Measurements from ENCODE around the gene LAP3.
"Not testable (repeated sequence)": the region's sequence is repeated elsewhere in the genome, so short reads cannot be mapped to it uniquely, and the experiment has no call there.

The LAP3 gene

GRCh38 chr4:17576932-17577664 lies at the start of gene LAP3:
LAP3 (plus strand) TSS chr4:17577198; CDS start chr4:17577466, 268 bp downstream.
- DNase-seq, result peak; percentile 65

GRCh38 chr4:17528551-17529165 lies 48.3 kb upstream of the LAP3 start:
- DNase-seq, result no peak

DNA sequence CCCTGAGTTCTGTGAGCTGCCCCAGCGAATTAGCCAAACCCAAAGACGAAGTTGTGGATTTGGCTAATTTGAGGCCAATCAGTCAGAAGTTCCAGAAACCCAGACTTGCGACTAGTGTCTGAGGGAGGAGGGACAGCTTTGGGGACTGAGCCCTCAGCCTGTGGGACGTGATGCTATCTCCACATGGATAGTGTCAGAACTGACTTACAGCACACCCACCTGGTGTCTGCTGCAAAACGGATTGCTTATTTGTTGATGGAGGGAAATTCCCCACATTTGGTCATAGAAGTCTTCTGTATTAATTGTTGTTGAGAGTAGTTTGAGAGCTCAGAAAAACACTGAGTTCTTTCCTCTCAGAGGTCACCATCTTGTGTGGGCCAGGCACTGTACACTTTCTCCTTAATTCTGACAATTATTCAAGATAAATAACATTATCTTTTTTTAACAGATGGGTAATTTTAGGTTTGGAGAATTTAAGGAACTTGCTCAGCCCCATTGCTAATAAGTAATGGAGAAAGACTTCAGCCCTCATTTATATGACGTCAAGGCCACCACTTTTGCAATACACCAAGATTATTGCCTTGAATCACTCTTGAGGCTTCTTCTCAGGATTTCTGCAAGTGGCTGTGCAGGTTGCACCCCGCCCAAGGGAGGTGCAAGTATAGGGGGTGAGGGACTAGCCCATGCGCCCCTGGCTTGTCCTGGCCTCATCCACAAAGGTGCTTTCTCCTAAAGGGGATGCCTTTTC lies 45.3 kb upstream of the LAP3 start:
- no peak for DNase-seq

DNA sequence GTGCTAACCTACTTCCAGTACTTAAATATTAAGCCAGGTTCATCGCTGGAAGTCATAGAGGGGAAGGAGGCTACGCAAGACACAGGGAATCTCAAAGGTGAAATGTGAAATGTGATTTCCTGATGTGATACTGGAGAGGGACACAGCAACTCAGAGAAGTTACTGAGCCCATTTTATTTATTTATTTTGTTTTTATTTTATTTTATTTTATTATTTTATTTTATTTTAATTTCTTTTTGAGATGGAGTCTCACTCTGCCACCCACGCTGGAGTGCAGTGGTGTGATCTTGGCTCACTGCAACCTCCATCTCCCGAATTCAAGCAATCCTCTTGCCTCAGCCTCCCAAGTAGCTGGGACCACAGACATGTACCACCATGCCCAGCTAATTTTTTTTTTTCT lies 42.3 kb upstream of the LAP3 start:
- DNase-seq, result no peak

GRCh38 chr4:17535242-17535641 lies 41.8 kb upstream of the LAP3 start:
- DNase-seq, result no peak

DNA sequence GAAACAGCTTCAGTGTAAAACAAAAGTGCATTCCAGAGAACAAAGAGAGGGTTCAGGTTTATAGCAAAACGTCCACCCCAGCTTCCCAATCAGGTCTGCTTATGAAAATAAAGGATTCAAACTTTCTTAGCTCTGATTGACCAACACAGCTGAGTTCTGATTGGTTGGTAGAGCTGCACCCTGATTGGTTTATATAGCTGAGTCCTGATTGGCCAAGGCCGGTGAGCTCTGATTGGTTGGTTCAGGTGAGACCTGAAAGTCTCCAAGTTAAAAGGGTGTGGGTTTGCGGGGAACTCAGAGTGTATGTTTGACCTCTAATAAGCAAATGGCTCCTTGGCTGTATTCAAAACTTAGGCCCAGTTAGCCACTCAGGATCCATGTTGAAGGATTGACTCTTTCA lies 41.1 kb upstream of the LAP3 start:
- DNase-seq, result no peak

- not testable (repeated sequence) for DNase-seq
Observed at GRCh38 chr4:17537060-17537459, 39.9 kb upstream of the LAP3 start.

DNA sequence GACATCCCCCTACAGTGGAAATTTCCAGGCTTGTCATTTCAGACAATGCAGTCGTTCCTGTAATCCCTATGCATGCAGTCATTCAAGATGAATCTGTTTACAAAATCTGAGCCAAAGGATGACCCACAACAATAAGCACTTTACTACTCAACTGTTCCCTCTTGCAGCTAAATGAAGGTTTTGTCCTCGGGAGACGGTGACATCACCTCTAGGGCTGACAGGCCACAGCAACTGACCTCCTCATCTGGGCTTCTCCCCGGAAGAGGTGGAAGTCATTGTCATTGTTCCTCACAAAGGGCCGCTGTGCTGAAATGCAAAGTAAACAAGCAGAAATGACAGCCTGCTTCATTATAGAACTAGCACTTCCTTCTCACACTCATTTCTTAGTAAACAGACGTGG lies 32.8 kb upstream of the LAP3 start:
- DNase-seq, result no peak

- no peak for DNase-seq
Observed at GRCh38 chr4:17544831-17545234, 32.2 kb upstream of the LAP3 start.

- DNase-seq, result no peak
Observed at GRCh38 chr4:17545374-17546140, 31.4 kb upstream of the LAP3 start.

- DNase-seq, result no peak
Observed at GRCh38 chr4:17546222-17546621, 30.8 kb upstream of the LAP3 start.

GRCh38 chr4:17546678-17547077 lies 30.3 kb upstream of the LAP3 start:
- DNase-seq, result no peak

DNA sequence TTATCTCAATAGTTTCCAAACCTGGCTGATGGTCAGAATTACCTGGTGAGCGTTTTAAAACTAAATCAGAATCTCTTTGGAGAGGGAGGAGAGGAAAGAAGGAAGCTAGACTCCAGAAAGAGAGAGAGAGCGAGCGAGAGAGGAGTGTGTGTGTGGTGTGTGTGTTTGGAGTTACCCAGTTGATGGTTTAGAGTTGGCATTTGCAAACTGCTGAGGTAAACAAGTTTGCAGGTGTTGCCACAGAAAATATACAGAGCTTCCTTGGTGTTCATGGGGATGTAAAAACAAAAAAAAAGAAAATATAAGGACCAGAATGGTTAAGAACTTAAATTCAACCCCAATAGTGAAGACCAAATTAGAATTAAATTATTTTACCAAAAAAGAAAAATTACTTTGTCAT lies 26.4 kb upstream of the LAP3 start:
- DNase-seq, result no peak

GRCh38 chr4:17552427-17552826 lies 24.6 kb upstream of the LAP3 start:
- no peak for DNase-seq

- DNase-seq, result no peak
Observed at GRCh38 chr4:17554568-17554967, 22.4 kb upstream of the LAP3 start.

- DNase-seq, result no peak
Observed at GRCh38 chr4:17556498-17556897, 20.5 kb upstream of the LAP3 start.

DNA sequence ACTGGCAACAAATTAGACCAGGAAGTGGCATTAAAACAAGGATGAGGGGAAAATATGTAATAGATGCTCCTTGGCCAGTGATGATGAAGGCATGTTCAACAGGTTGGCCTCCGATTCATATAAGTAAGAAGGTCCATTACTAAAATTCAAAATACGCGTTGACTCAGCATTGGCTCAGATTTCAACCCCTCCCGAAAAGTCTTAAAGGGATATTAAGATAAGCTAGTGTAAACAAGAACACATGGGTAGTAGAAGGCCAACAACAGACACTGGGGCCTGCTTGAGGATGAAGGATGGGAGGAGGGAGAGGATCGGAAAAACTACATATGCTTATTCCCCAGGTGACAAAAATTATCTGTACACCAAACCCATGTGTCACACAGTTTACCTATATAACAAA lies 19.1 kb upstream of the LAP3 start:
- DNase-seq, result no peak

GRCh38 chr4:17558941-17559708 lies 17.9 kb upstream of the LAP3 start:
- DNase-seq, result no peak

DNA sequence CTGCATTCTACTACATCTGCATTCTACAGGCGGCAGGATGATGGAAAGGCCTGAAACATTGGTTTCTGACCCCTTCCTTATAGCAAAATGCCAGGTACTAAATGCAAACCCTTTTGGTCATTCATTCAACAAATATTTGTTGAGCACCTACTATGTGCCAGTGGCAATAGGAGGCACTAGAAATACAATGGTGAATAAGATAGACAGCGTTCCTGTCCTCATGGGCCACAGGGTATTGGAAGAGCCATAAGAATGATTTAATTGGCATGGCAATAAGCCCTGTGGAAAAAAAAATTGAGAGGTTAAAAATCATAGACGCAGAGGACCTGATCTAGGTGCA lies 17.3 kb upstream of the LAP3 start:
- DNase-seq, result no peak

GRCh38 chr4:17560065-17560673 lies 16.8 kb upstream of the LAP3 start:
- DNase-seq, result no peak

DNA sequence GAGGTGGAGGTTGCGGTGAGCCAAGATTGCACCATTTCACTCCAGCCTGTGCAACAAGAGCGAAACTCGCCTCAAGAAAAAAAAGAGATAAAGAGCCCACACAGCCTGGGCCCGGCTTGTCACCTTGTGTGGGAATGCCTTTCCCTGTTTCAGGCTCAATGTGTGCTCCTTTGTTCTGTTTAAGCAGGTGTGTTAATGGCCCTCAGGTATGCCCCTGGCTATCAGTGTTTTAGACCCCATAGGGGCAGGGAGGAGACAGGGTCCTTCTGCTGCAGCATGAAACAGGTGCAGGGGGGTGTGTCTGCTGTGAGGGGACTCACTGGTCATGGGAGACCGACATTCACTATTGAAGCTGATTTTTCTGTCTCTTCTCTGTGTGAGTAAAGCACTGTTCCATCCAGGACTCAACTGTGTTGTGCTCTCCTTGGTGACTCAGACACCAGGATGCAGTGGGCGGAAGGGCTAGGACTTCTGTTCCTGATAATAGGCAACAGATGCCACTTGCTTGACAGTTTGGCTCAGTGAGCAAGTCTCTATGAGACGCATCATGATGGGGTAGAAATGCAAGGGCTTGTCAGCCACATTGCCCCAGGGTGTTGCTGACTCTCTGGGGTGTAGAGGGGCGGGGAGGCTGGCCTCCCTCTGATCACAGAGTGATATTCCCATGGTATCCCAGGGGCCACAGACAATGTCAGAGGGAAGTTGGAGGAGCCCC lies 15.6 kb upstream of the LAP3 start:
- DNase-seq, result peak; percentile 76

DNA sequence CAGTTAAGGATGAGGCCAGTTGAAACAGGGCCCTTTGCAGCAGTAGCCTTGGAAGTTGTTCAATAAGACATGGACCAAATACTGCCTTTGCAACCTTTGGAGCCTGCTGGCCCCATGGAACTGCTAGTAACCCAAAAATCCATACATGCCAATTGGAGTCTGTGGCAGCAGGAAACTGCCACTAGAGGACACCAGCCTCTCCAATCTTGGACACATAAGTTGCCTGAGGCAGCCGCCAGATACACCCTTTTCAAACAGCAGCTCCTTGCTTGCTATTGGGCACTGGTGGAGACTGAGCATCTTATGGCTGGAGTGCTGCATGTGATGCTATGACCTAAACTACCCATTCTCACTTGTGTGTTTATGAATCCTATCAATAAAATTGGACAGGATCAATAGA lies 14.8 kb upstream of the LAP3 start:
- DNase-seq, result peak; percentile 20
